A673 (cell line): Measurements from ENCODE around the gene NBAS. TPM values are rescaled to one million over a fixed set of nuclear protein-coding genes. Genes with fewer than 3 reads are reported as not detected.
"Not testable (repeated sequence)": the region's sequence is repeated elsewhere in the genome, so short reads cannot be mapped to it uniquely, and the experiment has no call there.

Experiments used
- BruUV-seq: library from RNA; stranded (reverse); fragments of 400-500 nt; replicated peaks from 2 replicates; lab custom pipeline; 2021; lab: Mats Ljungman, UMichigan
- CTCF ChIA-PET: fragments of 300-600 bp; sonication (Branson Sonifier 250); formaldehyde crosslinking; loops from one replicate; lab custom pipeline; 2022; ENCODE audit warnings: antibody characterized with exemption; lab: Charles Lee
- POLR2A ChIA-PET: fragments of 300-600 bp; sonication (Branson Sonifier 250); formaldehyde crosslinking; loops from one replicate; lab custom pipeline; 2022; ENCODE audit warnings: antibody characterized with exemption; ENCODE audit not compliant: low non-redundant PET; lab: Charles Lee
- DNase-seq: peaks from one replicate; pipeline ENCODE4 v3.0.0-alpha.2; 2015; ENCODE audit warnings: low spot score
- H3K27ac ChIP-seq: fragments of 200-600 bp; sonication (generic); 2 replicates; pipeline ENCODE4 v1.5.1; 2016; ENCODE audit warnings: mixed run types, low read depth, mild to moderate bottlenecking, mixed read lengths, antibody characterized with exemption, low read length; ENCODE audit not compliant: poor library complexity, severe bottlenecking
- H3K27me3 ChIP-seq: fragments of 200-600 bp; sonication (generic); replicated peaks from 2 replicates; pipeline ENCODE4 v1.6.1; 2017; ENCODE audit warnings: mixed run types, low read depth, mild to moderate bottlenecking, mixed read lengths, antibody characterized with exemption, low read length; ENCODE audit not compliant: insufficient read depth, poor library complexity
- H3K36me3 ChIP-seq: fragments of 200-600 bp; sonication (generic); 2 replicates; pipeline ENCODE4 v1.6.1; 2016; ENCODE audit warnings: mixed run types, mild to moderate bottlenecking, mixed read lengths, antibody characterized with exemption, low read length; ENCODE audit not compliant: insufficient read depth, poor library complexity, severe bottlenecking
- H3K4me1 ChIP-seq: fragments of 200-600 bp; sonication (generic); 2 replicates; pipeline ENCODE4 v1.6.1; 2017; ENCODE audit warnings: mixed run types, mild to moderate bottlenecking, mixed read lengths, antibody characterized with exemption, low read length; ENCODE audit not compliant: insufficient read depth, poor library complexity, severe bottlenecking
- H3K4me3 ChIP-seq: fragments of 200-600 bp; sonication (generic); 2 replicates; pipeline ENCODE4 v1.5.1; 2016; ENCODE audit warnings: low read depth, mixed run types, mild to moderate bottlenecking, mixed read lengths, low read length; ENCODE audit not compliant: poor library complexity, severe bottlenecking
- H3K9me3 ChIP-seq: fragments of 200-600 bp; sonication (generic); 2 replicates; pipeline ENCODE4 v1.6.1; 2016; ENCODE audit warnings: mixed run types, low read depth, mild to moderate bottlenecking, mixed read lengths, antibody characterized with exemption, low read length; ENCODE audit not compliant: poor library complexity, severe bottlenecking
- CTCF ChIP-seq: fragments of 300-800, 200-600 bp; sonication (generic); conservative IDR thresholded peaks from 2 replicates; pipeline ENCODE4 v1.5.1; 2017; ENCODE audit warnings: low read depth, mild to moderate bottlenecking, antibody characterized with exemption, low read length, moderate library complexity, mixed read lengths
- EZH2 ChIP-seq: fragments of 200-600 bp; sonication (generic); IDR thresholded peaks from 2 replicates; pipeline ENCODE4 v1.6.1; 2017; ENCODE audit warnings: borderline replicate concordance, low read depth, mild to moderate bottlenecking, mixed read lengths, antibody characterized with exemption, low read length; ENCODE audit not compliant: poor library complexity, severe bottlenecking
- intact Hi-C: fragments of 100-400 bp; cut with micrococcal nuclease; formaldehyde crosslinking; loops from one replicate; pipeline ENCODE4 v1.10.0; 2022; ENCODE audit not compliant: unreplicated experiment
- total RNA-seq: library from RNA; stranded (reverse); gene quantifications from 2 replicates; pipeline ENCODE4 v1.2.3, GENCODE V29; 2021

The NBAS gene
- total RNA-seq, 1 experiment from 2014 or later = 38.7 TPM

GRCh38 chr2:15520346-15520745 is 40.8 kb downstream of the NBAS start:
- H3K4me3 ChIP-seq = no peak overlapping the region
- no peak overlapping the region for H3K27ac ChIP-seq
- ChIA-PET POLR2A (no interaction called here), CTCF (no interaction called here)
- H3K27me3 ChIP-seq = no peaks in the 10 kb centered on the region
- BruUV-seq = no TSS peak
- no peak for DNase-seq
- no peaks in the 10 kb centered on the region for H3K36me3 ChIP-seq
- no peaks in the 10 kb centered on the region for H3K9me3 ChIP-seq
- H3K4me1 ChIP-seq = no peaks in the 10 kb centered on the region
- TF ChIP-seq CTCF = no peak
- no peak for TF ChIP-seq EZH2
- intact Hi-C loops = no loop called here

GRCh38 chr2:15518759-15519158 is 42.4 kb downstream of the NBAS start:
- BruUV-seq, DNase-seq, H3K27me3 ChIP-seq, H3K36me3 ChIP-seq, H3K4me1 ChIP-seq, CTCF ChIA-PET, H3K9me3 ChIP-seq, intact Hi-C loops, H3K4me3 ChIP-seq, H3K27ac ChIP-seq, POLR2A ChIA-PET: not testable (repeated sequence)

- no TSS peak for BruUV-seq
- no peaks in the 10 kb centered on the region for H3K9me3 ChIP-seq
- POLR2A ChIA-PET = no interaction called here
Measured at GRCh38 chr2:15517793-15518192, 43.3 kb downstream of the NBAS start.

GRCh38 chr2:15511686-15512085 is 49.4 kb downstream of the NBAS start:
- POLR2A ChIA-PET = no interaction called here
- Histone ChIP-seq H3K27ac (no peak overlapping the region), H3K4me3 (no peak overlapping the region), H3K9me3 (no peaks in the 10 kb centered on the region), H3K27me3 (no peaks in the 10 kb centered on the region), H3K36me3 (peaks cover 6% of the 10 kb centered on the region), H3K4me1 (no peaks in the 10 kb centered on the region)
- DNase-seq = no peak
- intact Hi-C loops = no loop called here
- BruUV-seq = no TSS peak
- TF ChIP-seq CTCF (no peak), EZH2 (no peak)
- CTCF ChIA-PET = no interaction called here

More at GRCh38 chr2:15517793-15518192, 43.3 kb downstream of the NBAS start:
- Histone ChIP-seq H3K27ac (no peak overlapping the region), H3K27me3 (no peaks in the 10 kb centered on the region), H3K36me3 (no peaks in the 10 kb centered on the region), H3K4me1 (no peaks in the 10 kb centered on the region), H3K4me3 (no peak overlapping the region)
- intact Hi-C loops = no loop called here
- CTCF ChIA-PET = no interaction called here
- TF ChIP-seq EZH2 = no peak
- DNase-seq = no peak
